OCI-LY3 (cell line): Measurements from ENCODE around the gene BMS1.
"Not testable (repeated sequence)": the region's sequence is repeated elsewhere in the genome, so short reads cannot be mapped to it uniquely, and the experiment has no call there.

Source experiments
- EZH2phosphoT487 ChIP-seq: fragments of 200-600 bp; shearing (Covaris generic); IDR thresholded peaks from 2 replicates; pipeline ENCODE4 v1.6.1; 2018; ENCODE audit warnings: antibody characterized with exemption, mixed run types, low read depth
- TF ChIP-seq, protein P1 (sequence below): fragments of 200-600, 300-600 bp; sonication (generic); IDR thresholded peaks from 2 replicates; pipeline ENCODE4 v1.5.1; 2014; ENCODE audit warnings: antibody characterized with exemption, low read length, low read depth

DNA sequence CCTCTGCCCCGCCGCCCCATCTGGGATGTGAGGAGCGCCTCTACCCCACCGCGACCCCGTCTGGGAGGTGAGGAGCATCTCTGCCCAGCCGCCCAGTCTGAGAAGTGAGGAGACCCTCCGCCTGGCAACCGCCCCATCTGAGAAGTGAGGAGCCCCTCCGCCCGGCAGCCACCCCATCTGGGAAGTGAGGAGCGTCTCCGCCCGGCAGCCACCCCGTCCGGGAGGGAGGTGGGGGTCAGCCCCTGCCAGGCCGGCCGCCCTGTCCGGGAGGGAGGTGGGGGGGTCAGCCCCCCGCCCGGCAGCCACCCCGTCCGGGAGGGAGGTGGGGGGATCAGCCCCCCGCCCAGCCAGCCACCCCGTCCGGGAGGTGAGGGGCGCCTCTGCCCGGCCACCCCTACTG, 64.7 kb downstream of the BMS1 start:
- TF ChIP-seq, protein P1, sequence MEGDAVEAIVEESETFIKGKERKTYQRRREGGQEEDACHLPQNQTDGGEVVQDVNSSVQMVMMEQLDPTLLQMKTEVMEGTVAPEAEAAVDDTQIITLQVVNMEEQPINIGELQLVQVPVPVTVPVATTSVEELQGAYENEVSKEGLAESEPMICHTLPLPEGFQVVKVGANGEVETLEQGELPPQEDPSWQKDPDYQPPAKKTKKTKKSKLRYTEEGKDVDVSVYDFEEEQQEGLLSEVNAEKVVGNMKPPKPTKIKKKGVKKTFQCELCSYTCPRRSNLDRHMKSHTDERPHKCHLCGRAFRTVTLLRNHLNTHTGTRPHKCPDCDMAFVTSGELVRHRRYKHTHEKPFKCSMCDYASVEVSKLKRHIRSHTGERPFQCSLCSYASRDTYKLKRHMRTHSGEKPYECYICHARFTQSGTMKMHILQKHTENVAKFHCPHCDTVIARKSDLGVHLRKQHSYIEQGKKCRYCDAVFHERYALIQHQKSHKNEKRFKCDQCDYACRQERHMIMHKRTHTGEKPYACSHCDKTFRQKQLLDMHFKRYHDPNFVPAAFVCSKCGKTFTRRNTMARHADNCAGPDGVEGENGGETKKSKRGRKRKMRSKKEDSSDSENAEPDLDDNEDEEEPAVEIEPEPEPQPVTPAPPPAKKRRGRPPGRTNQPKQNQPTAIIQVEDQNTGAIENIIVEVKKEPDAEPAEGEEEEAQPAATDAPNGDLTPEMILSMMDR, result not testable (repeated sequence)
- TF ChIP-seq EZH2phosphoT487, result not testable (repeated sequence)
